ENCODE data around the gene KIFC3.

KIFC3 gene

DNA sequence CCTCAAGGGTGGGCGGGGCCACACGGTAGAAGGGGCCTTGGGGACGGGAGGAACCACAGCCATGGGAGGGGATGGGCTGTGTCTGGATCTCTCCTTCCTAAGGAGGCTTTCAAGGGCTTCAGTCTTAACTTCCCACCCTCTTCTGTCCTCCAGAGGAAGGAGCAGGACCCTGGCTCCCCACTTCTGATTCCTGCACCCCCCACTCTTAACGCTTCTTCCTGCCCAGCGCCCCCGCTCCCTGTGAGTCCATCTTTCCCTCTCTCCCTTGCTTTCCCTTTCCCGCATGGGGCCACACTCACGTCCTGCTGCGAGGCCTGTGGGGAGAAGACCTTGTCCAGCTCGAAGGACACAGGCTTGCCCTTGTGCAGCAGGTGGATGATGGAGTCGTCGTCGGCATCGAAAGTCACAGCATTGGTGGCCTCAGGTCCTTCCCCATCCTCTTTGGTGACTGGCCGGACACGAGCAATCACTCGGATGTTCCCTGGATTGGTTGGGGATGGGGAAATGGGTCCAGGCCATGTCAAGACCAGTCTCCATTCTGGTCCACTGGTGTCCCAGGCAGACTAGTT is 37.0 kb downstream of the KIFC3 start:
- DNase-seq (ENCODE audit: low read depth, low spot score) = no peak

DNA sequence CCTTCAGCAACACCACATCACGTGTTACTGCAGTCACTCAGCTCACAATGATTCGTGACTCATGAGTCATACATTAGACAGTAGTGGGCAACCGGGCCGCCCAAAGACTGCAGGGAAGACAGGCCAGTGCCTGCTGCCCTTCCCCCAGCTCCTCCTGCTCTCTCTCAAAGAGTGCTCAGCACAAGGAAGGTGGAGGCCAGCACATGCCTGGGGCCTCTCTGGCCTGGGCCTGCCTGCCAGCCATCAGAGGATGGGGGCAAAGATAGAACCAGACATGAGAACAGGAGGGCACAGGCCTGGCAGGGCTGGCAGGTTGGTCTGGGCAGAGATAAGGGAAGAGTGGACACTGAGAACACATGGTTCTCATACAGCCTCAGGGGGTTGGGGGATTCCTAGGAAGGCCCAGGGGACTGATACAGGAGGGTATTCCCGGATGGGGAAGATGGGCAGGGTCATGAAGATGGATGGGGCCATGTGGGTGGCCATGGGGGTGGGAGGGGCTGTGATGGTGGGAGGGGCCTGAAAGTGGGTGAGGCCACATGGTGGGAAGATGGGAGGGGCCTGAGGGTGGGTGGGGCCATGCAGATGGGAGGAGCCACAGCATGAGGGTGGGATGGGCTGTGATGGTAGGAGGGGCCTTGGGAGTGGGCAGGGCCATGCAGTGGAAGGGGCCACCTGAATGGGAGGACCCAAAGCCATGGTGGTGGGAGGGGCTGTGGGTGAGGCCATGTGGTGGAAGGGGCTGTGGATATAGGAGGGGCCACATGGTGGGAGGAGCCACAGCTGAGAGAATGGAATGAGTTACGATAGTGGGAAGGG is 37.7 kb downstream of the KIFC3 start:
- DNase-seq (ENCODE audit: low read depth, low spot score) = peak; percentile 92

DNA sequence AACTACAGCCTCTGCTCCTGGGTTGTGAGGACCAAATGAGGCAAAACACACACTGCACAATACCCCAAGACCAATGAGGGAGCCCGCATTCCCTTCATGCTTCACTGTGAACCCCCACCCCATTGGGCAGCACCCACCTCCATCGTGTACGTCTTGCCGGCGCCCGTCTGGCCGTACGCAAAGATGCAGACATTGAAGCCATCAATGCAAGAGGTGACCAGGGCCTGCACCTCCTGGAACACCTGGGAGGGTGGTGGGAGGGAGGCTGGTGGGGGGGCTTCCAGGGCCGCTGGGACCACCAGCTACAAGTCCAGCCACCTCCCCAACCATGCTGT is 38.3 kb downstream of the KIFC3 start:
- no peak for DNase-seq (ENCODE audit: low read depth, low spot score)

DNA sequence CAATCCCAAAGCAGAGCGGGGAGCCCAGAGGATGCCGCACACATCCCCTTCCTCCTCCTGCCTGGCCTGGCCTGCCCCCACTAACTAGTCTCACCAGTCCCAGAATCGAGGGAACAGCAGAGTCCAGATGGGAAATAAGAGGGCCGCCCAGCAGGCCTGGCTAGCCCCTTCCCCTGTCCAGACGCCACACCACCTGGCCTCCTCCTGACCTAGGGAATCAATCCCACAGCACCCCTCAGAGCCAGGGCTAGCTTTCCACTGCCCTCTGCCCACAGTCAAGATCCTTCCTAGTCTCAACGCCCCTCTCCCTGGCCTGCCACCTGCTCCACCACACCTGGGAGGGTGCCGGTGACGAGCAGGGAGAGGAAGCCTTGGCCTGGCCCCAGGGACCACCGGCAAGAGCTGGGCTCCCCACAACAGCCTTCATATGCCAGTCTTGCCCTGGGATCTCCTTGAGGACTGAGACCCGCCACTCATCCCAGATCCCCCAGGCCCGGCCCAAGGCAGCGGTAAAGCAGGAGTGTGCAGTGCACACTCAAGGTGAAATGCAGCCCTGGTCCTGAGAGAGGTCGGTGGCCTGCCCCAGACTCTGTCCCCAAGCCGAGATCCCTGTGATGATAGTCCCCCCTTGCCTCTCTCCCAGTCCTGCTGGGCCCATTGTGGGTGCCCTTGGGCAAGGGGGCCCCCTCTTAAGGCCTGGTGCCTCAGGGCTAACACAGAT is 38.8 kb downstream of the KIFC3 start:
- no peak for DNase-seq (ENCODE audit: low read depth, low spot score)

DNA sequence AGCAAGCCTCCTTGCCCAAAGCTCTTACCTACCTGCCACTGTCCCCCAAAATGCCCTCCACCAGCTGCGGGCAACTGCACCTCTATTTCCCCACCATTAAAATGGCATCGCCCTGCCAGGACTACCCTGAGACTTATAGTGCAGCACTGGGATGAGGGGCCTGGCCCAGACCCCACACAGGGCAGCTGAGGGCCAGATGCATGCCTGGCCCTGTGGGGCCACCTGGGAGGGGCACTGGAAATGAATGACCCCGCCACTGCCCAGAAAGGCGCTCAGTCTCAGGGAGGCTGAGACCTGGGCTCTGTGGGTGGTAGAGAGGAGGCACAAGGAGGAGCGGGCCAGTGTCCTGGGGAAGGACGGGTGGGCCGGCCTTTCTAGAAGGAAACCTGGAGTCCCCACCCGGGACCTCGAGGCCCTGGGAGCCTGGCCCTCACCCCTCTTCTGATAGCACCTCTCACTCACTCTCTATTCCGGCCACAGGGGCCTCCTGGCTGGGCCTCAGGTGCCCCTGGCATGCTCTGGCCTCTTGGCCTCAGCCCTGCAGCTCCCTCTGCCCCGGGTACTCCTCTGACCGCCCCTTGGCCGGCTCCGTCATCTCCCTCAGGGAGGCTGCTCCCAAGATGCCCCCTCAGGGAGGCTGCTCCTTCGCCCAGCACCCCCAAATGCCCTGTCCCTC is 39.8 kb downstream of the KIFC3 start:
- DNase-seq (ENCODE audit: low read depth, low spot score) = no peak

DNA sequence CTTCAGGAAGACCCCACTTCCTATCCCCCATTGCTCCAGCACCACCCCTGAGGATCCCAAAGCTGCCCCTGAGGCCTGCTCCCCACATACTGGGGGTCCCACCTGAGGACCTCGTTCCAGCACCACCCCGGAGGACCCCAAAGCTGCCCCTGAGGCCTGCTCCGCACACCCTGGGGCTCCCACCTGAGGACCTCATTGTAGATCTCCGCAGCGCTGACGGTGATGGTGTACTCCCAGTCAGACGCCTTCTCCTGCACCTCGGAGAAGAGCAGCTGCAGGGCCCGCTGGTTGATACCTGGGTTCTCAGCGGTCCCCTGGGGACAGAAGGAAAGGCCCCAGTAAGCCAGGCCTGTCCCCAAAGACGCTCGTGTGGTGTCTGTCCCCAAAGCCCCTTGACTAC is 40.3 kb downstream of the KIFC3 start:
- no peak for DNase-seq (ENCODE audit: low read depth, low spot score)

DNA sequence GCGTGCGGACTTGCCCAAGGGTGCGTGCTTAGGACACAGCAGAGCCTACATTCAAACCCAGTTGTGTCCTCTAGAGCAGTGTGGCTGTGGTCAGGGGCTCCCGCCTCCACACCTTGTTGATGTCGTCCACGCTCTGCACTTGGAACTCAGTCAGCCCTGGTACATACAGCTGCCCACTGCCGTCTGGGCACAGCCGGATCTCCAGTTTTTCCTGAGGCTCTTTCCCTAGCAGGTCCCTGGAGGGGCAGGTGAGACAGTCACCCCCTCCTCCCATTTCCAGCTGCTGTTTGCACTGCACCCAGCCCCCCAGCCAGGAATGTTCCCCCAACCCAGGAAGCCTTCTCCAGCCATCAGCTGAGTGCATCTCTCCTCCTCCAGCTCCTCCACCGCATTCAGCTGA is 41.0 kb downstream of the KIFC3 start:
- DNase-seq (ENCODE audit: low read depth, low spot score) = no peak

DNA sequence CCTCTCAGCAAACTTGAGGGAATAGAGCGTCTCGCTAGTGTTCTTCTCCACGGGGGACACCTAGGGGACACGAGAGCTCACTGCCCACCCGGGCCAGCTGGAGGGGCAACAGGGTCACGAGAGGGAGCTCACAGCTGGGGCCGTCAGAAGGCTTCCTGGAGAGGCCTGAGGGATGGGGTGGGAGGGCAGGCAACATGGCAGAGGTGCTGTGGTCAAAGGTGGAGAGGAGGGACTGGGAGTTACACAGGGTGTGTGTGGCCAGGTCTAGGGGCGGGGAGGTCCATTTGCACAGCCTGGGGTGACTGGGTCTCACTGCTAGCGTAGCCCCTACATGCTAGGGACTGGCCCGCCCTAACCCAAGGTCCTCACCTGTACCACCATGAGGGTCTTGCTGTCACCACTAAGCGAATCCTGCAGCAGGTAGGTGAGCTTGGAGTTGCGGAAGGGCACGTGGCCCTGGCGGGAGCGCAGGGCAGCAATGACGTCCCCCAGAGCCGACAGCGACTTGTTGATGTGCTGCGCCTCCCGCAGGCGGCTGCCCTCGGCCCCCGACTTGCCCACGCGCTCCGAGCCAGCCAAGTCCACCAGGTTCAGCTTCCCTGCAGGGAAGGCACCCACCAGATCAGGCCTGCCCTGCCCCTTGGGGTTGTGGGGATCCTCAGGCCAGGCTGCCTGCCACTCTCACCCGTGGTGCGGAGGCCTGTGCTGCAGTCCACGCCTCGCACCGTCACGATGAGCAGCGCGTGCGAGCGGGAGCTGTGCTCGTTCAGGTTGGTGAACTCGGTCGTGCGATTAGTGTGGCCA is 41.7 kb downstream of the KIFC3 start:
- DNase-seq (ENCODE audit: low read depth, low spot score) = no peak

DNA sequence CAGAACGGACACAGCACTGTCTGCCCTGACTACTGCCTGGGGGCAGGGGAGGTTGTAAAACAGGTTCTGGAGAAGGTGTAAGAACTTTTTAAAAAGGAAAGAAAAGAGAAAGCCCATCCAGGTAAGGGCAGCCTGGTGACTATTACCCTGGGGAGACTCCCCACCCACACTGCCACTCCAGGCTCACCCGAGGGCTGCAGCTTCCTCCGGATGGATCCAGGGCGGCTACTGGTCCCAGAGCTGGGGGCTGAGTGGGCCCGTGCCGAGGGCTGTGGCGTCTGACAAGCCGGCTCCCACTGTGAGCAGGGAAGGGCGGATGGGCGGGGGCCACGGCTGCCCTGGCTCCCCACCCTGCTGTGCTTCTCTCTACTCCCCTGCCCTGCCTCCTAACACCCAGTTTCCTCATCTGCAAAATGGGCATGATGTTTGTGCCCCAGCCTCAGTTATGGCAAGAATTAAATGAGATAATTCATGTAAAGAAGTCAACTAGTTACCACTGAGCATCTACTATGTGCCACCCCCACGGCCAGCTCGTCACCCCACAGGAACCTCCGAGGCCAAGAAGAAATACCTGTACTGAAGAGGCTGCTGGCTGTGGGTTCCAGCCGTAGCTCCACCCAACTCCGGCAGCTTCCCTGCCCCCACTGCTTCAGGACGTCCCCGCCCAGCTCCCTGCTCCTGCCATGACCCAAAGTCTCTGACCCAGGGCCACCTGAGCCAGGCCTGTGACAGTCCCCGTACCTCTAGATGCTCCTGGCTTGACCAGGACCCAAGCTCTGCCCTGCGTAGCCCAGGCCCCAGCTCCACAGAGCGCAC is 42.5 kb downstream of the KIFC3 start:
- DNase-seq (ENCODE audit: low read depth, low spot score) = peak; percentile 85

DNA sequence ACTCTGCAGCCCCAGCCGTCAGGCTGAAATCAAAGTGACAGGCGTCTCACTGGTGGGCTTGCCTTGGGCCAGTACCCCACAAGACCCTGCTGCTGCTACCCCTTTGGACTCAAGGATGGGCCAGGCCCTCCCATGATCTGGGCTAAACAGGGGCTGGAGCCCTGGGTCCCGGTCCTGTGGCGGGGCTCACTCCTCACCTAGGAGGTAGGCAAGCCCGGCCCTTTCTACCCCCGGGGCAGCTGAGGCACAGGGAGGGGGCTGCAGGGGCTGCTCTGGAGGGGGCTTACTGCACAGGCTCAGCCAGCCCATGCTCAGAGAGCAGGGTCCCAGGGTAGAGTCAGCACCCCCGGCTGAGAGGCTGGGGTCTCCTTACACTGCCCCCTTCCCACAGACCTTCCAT is 43.2 kb downstream of the KIFC3 start:
- DNase-seq (ENCODE audit: low read depth, low spot score) = no peak

DNA sequence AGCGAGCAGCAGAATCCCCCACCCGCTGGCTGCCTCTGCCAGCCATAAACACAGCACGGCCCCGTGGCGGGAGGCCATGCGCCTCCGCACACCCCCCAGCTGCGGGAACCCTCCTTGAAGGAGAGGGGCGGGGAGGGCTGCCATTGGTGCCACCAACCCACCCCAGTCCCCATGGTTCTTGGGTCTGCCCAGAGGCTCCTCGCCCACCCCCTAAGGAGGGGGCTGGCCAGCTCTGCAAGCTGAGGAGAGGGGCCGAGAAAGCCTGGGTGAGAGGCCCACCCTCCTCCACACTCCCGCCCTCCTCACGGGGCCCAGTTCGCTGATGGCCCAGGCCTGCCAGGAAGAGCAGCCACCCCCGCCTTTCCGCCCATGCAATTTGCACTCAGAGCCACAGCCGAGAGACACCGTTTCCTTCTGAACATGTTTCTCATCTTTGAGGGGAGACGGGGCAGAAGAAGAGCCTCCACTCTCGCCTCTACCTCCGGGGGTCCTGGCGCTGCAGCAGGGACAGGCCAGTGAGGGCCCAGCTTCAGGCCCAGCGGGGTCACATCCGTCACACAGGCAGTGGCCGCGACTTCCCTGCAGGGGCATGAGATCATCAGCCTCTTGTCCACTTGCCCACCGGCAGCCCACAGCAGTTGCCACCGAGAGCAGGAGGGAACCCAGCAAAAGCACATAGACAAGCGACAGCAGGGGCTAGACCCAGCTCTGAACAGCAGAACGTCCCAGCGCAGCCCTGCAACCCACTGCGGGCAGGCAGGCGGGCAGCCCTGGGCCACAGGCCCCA is 43.8 kb downstream of the KIFC3 start:
- DNase-seq (ENCODE audit: low read depth, low spot score) = no peak

DNA sequence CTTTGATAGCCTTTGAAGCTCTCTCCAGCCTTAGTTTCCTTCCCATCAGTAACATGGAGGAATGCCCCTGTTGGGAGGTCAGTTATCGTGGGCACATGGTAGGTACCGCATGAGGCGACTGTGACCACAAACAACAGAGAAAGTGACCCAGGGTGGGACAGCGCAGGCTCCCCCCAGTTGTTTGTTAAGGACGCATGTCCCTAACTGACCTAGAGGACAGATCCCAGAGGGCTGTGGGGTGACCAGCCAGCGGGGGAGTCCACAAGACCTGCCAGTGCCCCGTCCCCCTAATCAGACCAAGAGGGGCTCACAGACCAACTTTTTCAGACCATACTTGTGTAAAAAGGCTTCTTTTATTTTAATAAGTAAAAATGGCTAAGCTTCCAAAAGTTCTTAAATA is 44.4 kb downstream of the KIFC3 start:
- DNase-seq (ENCODE audit: low read depth, low spot score) = no peak

DNA sequence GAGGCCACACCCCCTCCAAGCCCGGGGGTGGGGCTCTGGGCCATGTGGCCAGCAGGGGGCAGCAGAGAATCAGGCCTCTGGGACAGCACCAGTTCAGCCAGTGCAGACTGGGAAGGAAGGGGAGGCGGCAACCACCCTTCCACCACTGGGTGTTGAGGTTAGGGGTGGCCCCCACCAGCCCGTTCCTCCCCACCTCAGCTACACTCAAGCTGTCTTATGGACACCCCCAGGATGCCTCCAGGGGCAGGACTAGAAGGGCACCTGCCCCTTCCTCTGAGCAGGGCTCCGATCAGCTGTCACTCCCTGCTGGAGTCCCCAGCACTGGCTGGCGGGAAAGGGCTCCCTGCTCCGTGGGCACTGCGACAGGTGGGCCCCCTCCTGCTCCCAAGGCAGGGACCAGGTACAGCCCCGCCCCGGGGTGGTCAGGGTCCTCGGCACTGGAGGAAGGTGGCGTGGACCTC is 44.9 kb downstream of the KIFC3 start:
- peak; percentile 95 for DNase-seq (ENCODE audit: low read depth, low spot score)

DNA sequence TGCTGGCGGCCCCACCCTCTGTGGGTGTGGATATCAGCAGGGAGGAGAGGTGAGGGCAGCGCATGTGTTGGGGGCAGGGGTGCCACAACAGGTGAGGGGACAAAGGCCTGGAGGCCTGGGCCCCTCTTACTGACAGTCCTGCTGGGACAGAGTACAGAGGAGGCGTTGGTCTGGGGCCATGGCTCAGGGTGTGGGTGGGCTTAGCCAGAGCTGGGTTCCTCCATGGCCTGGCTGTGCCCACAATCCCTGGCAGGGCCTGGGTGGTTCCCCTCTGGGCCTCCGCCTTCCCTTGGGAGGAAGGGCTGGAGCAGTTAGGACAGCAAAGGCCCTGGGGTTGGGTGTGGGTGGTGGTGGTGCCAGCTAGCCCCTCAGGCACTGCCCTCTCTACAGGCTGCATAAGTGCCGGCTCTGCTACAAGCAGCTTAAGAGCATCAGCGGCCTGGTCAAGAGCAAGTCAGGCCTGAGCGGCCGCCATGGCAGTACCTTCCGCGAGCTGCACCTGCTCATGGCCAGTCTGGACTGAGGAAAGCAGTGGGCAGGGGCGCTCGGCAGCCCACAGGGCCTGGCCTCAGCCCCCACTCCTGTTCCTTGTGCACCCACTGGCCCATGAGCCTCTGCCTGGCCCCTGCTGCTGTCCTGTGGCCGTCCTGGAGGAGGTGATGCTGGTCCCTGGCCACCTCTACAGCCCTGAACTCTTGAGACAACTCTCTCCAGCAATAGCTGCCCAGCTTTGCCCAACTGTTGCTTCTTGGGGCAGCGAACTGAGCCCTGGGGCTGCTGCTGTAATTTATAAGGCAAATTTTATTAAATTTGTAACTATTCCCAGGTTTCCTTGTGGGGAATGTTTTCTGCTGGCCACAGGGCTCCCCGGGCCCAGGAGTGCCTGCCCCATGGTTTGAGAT is 45.6 kb downstream of the KIFC3 start:
- no peak for DNase-seq (ENCODE audit: low read depth, low spot score)

DNA sequence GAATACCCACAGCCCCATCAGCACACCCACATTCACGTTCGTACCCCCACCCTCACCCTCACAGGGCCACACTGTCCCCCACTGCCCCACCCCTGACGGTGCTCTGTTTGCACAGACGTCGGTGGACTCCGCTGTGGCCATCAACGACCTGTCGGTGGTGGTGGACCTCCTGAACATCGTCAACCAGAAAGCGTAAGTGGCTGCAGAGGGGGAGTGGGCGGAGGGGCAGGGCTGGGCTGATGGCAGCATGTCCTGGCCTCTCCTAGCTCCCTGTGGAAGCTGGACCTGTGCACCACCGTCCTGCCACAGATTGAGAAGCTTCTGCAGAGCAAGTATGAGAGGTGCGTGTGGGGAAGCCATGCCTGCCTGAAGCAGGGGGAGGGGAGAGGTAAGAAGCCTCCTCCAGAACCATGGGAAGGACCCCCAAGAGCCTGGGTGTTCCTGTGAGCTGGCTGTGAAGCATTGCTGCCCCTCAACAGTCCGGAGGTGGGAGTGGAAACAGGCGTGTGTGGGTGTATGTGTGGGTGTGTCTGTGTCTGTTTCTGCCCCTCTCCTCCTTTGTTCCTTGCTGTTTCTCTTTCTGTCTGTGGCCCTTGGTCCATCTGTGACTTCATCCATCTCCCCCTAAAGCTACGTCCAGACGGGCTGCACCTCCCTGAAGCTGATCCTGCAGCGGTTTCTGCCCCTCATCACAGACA is 46.4 kb downstream of the KIFC3 start:
- no peak for DNase-seq (ENCODE audit: low read depth, low spot score)

DNA sequence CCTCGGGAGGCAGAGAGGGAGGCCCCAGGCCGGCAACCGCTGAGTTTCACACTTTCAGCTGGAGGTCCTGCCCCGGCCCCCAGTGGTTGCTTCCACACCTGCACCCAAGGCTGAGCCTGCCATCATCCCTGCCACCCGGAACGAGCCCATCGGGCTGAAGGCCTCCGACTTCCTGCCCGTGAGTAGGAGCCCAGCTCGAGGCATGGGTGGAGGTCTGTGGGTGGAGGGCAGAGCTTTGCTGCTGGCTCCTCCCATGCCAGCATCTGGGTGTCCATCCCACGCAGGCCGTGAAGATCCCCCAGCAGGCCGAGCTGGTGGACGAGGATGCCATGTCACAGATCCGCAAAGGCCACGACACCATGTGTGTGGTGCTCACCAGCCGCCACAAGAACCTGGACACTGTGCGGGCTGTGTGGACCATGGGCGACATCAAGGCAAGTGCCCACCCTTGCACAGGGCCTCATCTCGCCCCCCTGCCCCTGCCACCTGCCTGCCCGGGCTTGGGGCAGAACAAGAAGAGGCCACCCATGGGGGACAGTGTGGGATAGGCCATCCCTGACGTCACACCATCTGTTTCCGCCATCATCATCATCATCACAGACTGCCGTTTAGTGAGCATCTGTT is 47.1 kb downstream of the KIFC3 start:
- DNase-seq (ENCODE audit: low read depth, low spot score) = no peak

DNA sequence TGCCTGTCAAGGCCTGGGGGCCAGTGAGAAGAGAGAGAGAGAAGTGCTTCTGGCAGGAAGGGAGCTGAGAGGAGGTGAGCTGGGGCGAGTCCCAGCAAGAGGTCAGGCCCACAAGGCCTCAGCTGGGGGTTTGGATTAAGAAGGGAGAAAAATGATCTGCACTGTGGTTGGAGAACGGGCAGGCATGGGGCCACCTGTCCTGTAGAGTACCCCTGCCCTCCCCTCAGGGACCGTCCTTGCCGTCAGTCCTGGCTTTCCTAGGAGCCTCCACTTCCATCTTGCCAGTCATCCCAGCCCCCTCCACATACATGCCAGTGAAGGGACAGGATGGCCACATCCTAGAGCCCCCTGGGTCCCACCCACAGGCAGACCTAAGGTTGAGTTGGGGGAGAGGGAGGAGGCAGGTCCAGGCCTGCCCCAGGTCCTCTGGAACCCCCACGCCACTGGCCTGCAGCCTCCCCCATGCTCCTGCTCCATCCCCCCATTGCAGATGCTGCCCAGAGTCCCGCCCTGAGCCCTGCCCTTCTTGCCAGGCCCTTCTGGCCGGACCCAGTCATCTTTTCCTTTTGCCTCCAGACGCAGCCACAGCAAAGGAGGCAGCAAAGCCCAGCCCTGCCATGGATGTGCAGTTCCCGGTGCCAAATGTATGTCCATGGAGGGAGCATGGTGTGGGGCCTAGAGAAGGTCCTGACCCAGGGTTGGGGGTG is 47.8 kb downstream of the KIFC3 start:
- DNase-seq (ENCODE audit: low read depth, low spot score) = no peak
